ENCODE results near the gene ETNK1.

- TF ChIP-seq EZH2 (IDR thresholded peaks at IDR 0.05; ENCODE audit: insufficient read depth, poor library complexity, severe bottlenecking): no peak
- no peak for TF ChIP-seq EZH2phosphoT487 (IDR thresholded peaks at IDR 0.05; ENCODE audit: insufficient read depth, low read depth)
Observed at GRCh38 chr12:22615963-22616501, 8.9 kb upstream of the ETNK1 start.

Measured in GM23248 (cell line).